ENCODE data around the gene ZNF467.

Gene ZNF467

DNA sequence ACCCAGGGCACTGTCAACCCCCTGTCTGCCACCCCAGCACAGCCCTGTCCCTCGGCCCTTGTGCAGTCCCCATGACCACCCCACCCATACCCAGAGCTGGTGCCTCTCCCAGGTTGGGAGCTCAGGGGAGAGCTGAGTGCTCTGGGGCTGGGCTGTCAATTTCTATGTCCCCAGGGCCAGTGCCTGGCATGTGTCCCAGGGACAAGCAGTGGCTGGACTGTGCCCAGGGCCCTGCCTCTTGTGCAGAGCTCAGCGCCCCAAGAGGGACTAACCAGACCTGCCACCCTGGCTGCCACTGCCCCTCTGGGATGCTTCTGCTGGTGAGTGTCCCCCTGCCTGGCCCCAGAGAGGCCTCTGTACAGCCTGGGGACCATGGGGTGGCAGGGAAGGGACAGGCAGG lies 35.8 kb upstream of the ZNF467 start:
- DNase-seq (ENCODE audit: low read depth in 2 of 2, low spot score in 1 of 2): no peak

DNA sequence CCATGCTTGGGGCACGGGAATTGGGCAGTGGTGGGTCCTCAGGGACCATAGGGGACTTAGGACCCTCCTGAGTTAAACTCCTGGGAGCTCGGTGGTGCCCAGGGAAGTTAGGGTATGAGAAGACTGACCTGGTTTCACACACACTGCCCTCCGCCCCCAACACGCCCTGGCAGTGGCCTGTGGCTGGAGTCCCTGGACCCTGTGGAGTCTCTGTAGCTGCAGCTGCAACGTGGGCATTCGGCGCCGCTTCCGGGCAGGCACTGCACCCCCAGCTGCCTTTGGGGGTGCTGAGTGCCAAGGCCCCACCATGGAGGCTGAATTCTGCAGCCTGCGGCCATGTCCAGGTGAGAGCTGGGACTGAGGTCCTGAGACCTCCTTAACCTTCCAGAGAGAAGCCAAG lies 34.9 kb upstream of the ZNF467 start:
- no peak for DNase-seq (ENCODE audit: low read depth in 2 of 2, low spot score in 1 of 2)

DNA sequence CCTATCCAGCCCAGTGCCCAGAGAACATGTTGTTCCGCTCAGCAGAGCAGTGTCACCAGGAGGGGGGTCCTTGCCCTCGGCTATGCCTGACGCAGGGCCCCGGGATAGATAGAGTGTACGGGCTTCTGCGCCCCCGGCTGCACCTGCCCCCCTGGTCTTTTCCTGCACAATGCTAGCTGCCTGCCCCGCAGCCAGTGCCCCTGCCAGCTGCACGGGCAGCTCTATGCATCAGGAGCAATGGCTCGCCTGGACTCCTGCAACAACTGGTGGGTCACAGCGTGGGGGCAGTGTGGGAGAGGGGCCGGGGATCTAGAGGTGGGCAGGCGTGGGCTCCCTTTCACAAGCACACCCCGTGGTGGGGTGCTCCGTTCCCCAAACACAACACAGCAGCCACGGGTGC lies 33.3 kb upstream of the ZNF467 start:
- DNase-seq (ENCODE audit: low read depth in 2 of 2, low spot score in 1 of 2): no peak

DNA sequence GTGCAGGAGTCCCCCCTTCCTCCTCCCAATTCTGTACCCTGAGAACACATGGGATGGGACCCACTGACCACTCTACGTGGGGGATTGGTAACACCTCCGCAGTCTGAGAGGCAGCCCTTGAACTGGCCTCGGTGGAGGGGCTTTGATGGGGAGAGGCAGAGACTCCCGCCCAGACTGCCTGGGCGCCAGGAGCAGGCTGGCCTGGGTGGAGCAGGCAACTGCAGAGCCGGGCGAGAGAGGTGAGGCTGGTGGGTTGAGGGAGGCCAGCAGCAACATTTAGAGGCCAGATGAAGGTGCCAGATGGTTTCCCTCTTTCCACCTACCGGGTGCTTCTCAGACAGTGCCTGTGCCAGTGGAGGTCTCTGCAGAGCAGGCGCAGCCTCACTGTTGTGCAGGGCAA lies 30.7 kb upstream of the ZNF467 start:
- DNase-seq (ENCODE audit: low read depth in 2 of 2, low spot score in 1 of 2): no peak

DNA sequence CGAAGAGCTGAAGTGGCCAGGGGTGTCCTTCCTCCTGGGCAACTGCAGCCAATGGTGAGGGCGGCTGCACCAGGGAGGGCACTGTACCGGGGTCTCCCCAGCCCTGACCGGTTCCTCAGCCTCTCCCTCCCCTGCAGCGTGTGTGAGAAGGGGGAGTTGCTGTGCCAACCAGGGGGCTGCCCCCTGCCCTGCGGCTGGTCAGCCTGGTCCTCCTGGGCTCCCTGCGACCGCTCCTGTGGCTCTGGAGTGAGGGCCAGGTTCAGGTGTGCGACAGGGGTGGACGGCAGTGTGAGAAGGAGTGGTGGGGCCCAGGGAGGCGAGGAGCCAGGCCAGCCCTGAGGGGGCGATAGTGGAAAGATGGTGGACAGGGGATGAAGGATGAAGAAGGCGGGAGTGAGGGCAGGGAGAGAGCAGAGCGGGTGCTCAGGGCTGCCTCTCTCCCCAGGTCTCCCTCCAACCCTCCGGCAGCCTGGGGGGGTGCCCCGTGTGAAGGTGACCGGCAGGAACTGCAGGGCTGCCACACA lies 30.2 kb upstream of the ZNF467 start:
- DNase-seq (ENCODE audit: low read depth in 2 of 2, low spot score in 1 of 2): no peak

DNA sequence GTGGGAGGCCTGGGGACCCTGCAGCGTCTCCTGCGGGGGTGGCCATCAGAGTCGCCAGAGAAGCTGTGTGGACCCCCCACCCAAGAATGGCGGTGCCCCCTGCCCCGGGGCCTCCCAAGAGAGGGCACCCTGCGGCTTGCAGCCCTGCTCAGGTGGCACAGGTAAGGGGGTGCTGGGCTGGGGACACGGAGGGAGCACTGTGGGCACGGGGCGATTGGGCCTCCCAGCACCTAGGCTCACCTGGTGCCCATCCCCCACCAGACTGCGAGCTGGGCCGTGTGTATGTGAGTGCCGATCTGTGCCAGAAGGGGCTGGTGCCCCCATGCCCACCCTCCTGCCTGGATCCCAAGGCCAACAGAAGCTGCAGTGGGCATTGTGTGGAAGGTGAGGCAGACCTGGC lies 29.6 kb upstream of the ZNF467 start:
- no peak for DNase-seq (ENCODE audit: low read depth in 2 of 2, low spot score in 1 of 2)

DNA sequence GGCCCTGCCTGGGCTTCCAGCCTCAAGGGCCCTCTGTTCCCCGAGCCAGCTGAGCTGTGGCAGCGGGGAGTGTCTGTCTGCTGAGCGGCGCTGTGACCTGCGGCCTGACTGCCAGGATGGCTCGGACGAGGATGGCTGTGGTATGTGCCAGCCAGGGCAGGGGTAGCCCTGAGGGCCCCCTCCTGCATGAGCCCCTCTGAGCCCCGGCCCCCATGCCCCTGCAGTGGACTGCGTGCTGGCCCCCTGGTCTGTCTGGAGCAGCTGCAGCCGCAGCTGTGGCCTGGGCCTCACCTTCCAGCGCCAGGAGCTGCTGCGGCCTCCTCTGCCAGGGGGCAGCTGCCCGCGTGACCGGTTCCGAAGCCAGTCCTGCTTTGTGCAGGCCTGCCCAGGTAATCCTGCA lies 28.4 kb upstream of the ZNF467 start:
- no peak for DNase-seq (ENCODE audit: low read depth in 2 of 2, low spot score in 1 of 2)

DNA sequence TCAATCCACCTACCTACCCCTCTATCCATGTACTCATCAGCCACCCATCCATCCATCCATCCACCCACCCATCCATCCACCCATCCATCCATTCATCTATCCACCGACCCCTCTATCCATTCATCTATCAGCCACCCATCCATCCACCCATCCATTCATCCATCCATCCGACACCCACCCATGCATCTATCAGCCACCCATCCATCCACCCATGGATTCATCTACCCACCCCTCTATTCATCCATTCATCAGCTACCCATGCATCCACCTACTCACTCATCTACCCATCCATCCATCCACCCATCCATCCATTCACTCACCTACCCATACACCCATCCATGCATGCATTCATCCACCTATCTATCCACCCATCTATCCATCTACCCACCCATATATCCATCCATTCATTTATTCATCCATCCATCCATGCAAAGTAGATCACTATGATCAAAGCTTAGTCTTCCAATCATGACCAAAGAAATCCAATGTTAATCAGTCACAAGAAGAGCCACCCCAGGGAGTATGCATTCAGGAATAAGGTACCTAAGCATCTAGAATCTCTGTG lies 27.7 kb upstream of the ZNF467 start:
- DNase-seq (ENCODE audit: low read depth in 2 of 2, low spot score in 1 of 2): no peak

DNA sequence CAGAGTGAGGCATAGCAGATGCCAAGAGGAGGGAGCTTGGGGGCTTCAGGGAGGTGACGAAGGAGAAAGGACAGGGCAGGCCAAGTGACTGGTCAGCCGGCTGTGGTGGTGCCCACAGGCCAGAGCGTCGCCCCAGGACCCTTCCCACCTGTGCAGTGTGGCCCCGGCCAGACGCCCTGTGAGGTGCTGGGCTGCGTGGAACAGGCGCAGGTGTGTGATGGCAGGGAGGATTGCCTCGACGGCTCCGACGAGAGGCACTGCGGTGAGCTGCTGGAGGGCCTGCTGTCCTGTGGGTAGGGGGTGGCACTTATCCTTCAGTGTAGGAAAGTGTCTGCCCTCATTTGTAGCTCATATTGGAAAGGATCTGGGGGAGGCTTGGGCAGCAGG lies 26.8 kb upstream of the ZNF467 start:
- DNase-seq (ENCODE audit: low read depth in 2 of 2, low spot score in 1 of 2): no peak

DNA sequence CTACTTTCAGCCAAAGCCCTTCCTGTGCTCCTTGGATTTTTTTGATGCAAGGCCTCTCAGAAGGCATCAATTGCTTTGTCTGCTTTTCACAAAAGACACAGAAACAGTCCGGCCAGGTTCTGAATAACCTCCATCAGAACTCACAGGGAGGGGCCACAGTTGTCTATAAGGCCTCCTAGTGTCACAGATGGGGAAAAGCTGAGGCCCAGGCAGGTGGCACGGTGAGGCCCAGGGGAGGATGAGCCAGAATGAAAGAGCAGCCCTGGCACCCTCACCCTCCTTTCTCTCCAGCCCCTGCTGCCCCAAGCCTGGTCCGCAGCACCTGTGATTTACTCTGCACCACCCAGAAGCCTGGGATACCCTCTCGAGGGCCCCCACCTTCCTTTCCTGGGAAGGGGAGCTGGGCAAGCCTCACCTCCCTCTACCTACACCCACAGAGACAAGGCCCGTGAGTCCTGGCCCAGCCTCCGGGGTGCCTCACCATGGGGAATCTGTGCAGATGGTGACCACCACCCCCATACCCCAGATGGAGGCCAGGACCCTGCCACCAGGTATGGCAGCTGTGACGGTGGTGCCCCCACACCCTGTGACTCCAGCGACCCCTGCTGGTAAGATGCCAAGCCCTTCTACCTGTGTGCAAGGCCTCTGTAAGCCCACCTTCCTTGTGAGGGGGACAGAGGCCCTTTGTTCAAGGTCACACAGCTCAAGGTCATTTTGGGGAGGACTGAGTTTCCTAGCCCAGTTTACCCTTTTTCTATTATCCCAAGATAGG lies 26.2 kb upstream of the ZNF467 start:
- peak; percentile 24 to 43 for DNase-seq (ENCODE audit: low read depth in 2 of 2, low spot score in 1 of 2)

DNA sequence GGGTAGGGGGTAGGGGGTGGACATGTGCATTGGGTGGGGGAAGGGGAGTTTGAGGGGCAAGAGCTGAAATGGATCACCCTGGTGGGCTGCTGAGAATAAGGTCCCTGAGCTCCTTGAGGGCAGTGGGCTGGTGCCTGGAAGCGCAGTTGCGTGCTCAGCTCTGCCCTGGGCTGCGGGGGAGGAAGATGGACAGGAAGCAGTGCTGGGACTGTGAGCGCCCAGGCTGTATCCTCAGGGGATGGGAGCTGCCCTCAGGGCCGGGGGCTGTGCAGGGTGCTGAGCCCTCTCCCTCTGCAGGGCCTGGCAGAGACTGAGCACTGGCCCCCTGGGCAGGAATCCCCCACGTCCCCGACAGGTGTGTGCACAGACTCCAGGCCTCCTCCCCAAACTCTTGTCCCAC lies 24.4 kb upstream of the ZNF467 start:
- DNase-seq (ENCODE audit: low read depth in 2 of 2, low spot score in 1 of 2): no peak

DNA sequence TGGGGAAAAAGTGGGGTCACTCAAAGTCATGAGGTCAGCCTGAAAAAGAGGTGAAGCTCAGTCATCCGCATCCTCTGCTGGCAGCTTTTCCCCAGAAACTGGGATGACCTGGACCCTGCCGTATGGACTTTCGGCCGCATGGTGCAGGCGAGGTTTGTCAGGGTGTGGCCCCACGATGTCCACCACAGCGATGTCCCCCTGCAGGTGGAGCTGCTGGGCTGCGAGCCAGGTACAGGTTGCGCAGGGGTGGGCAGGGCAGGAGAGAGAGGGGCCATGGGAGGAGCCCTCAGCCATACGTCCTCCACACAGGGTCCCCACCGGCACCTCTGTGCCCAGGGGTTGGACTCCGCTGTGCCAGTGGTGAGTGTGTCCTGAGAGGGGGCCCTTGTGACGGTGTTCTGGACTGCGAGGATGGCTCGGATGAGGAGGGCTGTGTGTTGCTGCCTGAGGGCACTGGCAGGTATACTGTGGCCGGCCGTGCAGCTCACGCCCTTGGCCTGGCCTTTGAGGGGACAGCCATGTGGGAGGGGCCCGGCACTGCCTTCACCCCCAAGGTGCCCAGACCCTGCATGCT lies 23.0 kb upstream of the ZNF467 start:
- DNase-seq (ENCODE audit: low read depth in 2 of 2, low spot score in 1 of 2): no peak

DNA sequence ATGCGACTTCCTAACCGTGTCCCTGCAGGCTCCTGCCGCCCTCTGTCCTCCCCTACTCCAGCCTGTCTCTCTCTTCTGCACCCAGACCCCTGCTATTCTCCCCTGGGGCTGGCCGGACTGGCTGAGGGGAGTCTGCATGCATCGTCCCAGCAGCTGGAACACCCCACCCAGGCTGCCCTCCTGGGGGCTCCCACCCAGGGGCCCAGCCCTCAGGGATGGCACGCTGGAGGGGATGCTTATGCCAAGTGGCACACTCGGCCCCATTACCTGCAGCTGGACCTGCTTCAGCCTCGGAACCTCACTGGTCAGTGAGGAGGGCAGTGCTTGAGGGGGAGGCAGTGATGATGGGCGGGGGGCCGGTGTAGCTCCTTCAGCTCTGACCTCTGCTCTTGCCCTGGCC lies 21.7 kb upstream of the ZNF467 start:
- DNase-seq (ENCODE audit: low read depth in 2 of 2, low spot score in 1 of 2): no peak

DNA sequence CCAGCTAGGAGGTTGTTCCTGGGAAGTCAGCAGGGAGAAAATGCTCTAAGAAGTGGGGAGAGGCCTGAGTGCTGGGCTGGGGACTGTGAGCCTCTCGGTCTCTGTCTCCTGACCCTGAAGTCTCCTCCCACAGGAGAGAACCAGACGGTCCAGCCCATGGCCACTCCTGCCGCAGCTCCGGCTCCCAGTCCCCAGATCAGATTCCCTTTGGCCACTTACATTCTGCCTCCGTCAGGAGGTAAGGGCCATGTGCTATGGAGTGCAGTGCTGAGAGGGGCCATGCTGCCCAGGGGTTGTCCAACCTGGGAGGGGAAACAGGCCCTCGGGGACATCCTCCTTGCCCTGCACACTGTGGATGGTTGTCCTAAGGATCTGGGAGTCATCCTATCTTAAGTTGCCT lies 21.3 kb upstream of the ZNF467 start:
- DNase-seq (ENCODE audit: low read depth in 2 of 2, low spot score in 1 of 2): no peak

DNA sequence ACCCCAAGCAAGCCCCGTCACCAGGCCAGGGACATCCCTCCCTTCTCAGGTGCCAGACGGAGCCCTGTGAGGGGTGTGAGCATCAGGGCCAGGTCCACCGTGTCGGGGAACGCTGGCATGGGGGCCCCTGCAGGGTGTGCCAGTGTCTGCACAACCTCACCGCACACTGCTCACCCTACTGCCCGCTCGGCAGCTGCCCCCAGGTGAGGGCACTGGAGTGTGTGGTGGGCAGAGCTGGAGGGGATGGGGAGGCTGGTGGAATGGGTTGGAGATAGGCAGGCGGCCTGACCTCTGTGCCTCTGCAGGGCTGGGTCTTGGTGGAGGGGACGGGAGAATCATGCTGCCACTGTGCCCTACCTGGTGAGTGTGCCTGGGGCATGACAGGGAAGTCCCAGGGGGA lies 19.9 kb upstream of the ZNF467 start:
- DNase-seq (ENCODE audit: low read depth in 2 of 2, low spot score in 1 of 2): no peak

DNA sequence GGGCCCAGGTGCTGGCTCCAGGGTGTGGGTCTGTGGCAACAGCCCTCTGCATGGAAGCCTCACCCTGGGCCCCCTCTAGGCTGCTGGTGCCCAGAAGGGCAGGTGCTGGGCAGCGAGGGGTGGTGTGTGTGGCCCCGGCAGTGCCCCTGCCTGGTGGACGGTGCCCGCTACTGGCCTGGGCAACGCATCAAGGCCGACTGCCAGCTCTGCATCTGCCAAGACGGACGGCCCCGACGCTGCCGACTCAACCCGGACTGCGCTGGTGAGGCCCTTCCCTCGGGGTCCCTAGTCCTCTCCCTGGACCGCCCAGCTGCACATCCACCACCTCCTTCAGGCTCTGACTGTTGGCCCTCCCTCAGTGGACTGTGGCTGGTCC lies 18.8 kb upstream of the ZNF467 start:
- no peak for DNase-seq (ENCODE audit: low read depth in 2 of 2, low spot score in 1 of 2)

DNA sequence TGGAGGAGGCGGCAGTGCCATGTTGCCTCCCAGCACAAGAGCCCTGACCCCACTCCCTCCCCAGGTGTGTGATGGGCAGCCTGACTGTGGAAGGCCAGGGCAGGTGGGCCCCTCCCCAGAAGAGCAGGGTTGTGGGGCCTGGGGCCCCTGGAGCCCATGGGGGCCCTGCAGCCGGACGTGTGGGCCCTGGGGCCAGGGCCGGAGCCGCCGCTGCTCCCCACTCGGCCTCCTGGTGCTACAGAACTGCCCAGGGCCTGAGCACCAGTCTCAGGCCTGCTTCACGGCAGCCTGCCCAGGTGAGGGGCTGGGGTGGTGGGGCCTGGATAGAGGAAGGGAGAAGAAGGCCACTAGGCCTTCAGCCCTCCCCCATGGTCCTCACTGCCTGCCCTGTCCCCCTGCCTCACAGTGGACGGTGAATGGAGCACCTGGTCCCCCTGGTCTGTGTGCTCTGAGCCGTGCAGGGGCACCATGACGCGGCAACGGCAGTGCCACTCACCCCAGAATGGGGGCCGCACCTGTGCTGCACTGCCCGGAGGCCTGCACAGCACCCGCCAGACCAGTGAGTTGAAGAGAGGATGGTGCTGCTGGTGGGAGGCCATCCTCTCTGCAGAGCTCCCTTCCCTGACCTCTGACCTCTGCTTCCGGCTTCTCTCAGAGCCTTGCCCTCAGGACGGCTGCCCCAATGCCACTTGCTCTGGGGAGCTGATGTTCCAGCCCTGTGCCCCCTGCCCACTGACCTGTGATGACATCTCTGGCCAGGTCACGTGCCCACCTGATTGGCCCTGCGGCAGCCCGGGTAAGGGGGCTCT lies 18.2 kb upstream of the ZNF467 start:
- DNase-seq (ENCODE audit: low read depth in 2 of 2, low spot score in 1 of 2): no peak

DNA sequence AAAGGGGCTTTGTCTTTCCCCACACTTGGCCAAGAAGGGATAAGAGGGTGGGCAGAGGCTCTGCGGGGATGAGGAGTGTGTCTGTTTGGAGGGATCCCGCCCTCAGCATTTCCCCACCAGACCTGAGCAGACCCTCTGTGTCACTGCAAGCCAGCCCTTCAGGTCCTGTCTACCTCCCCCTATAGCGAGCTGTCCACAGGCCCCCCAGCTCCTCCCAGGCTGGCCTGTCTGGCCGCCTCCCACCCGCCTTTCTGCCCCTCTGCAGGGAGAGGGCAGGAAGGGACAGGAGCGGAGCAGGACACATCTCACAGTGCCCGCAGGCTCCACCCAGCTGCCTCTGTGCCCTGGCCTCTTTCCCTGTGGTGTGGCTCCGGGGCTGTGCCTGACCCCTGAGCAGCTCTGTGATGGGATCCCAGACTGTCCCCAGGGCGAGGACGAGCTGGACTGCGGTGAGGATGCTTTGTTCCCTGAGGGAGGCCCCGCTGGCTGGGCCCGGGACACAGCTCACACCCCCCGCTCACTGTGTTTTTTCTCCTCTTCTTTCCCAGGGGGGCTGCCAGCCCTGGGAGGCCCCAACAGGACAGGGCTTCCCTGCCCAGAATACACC lies 17.5 kb upstream of the ZNF467 start:
- DNase-seq (ENCODE audit: low read depth in 2 of 2, low spot score in 1 of 2): no peak

DNA sequence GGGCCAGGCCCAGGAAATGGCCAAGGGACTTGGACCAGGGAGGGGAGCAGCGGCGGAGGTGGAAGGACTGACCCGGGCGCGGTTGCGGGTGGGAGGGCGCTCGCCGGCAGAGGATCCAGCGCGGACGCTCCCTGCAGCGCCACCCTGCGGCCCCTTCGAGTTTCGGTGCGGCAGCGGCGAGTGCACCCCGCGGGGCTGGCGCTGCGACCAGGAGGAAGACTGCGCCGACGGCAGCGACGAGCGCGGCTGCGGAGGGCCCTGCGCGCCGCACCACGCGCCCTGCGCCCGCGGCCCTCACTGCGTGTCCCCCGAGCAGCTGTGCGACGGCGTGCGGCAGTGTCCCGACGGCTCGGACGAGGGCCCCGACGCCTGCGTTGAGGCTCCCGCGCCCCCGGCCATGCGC lies 16.8 kb upstream of the ZNF467 start:
- DNase-seq (ENCODE audit: low read depth in 2 of 2, low spot score in 1 of 2): no peak

DNA sequence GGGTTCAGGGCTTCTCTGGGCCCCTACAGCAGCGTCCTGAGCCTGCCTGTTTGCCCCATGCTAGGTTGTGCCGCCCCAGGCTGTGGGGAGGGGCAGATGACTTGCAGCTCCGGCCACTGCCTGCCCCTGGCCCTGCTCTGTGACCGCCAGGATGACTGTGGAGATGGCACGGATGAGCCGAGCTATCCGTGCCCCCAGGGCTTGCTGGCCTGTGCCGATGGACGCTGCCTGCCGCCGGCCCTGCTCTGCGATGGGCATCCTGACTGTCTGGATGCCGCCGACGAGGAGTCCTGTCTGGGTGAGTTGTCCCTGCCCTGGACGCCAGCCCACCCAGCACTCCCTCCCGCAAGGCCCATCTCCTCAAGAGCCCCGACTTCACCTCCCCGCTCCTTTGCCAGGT lies 15.7 kb upstream of the ZNF467 start:
- no peak for DNase-seq (ENCODE audit: low read depth in 2 of 2, low spot score in 1 of 2)

DNA sequence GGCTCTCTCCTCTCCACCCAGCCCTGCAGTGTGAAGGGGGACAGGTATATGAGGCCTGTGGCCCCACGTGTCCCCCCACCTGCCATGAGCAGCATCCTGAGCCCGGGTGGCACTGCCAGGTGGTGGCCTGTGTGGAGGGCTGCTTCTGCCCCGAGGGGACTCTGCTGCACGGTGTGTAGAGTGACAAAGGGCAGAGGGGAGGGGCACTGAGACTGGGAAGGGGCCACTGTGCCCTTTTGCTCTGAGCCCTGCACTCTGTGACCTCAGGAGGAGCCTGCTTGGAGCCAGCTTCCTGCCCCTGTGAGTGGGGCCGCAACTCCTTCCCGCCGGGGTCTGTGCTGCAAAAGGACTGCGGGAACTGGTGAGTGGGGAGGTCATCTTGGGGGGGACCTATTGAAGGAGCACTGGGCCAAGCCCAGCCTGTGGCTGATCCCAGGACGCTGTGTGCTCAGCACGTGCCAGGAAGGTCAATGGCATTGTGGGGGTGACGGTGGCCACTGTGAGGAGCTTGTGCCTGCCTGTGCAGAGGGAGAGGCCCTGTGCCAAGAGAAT lies 15.0 kb upstream of the ZNF467 start:
- no peak for DNase-seq (ENCODE audit: low read depth in 2 of 2, low spot score in 1 of 2)

Measured in stimulated activated CD8-positive, alpha-beta memory T cell treated with anti-CD3 and anti-CD28 coated beads, Interleukin-4, amount 100 ng/mL, for 1 hour (primary cell).